Upper lobe of right lung (tissue), 1 donor: ENCODE measurements around the gene FILIP1L. TPM values are rescaled to one million over a fixed set of nuclear protein-coding genes. Genes with fewer than 3 reads are reported as not detected.
A peak's percentile ranks its signal among the peaks of the same experiment; 100 is the strongest.

Experiments
- ATAC-seq: fragments of 200-7000 bp; cut with Tn5 transposase; one replicate; pipeline ENCODE4 v1.9.1; 2020; ENCODE audit warnings: mild to moderate bottlenecking, moderate library complexity
- DNase-seq: peaks from one replicate; pipeline ENCODE4 v3.0.0-alpha.2; 2020
- H3K27ac ChIP-seq: fragments of 200-600 bp; one replicate; pipeline ENCODE4 v1.8.0; 2022
- H3K27me3 ChIP-seq: fragments of 200-600 bp; one replicate; pipeline ENCODE4 v1.8.0; 2022; ENCODE audit warnings: mild to moderate bottlenecking
- H3K36me3 ChIP-seq: fragments of 200-600 bp; one replicate; pipeline ENCODE4 v1.8.0; 2022
- H3K4me1 ChIP-seq: fragments of 200-600 bp; one replicate; pipeline ENCODE4 v1.8.0; 2022
- H3K4me3 ChIP-seq: fragments of 200-600 bp; one replicate; pipeline ENCODE4 v1.8.0; 2022; ENCODE audit warnings: mild to moderate bottlenecking
- H3K9me3 ChIP-seq: fragments of 200-600 bp; one replicate; pipeline ENCODE4 v1.8.0; 2022
- CTCF ChIP-seq: fragments of 200-600 bp; IDR thresholded peaks from one replicate; pipeline ENCODE4 v1.8.0; 2022; ENCODE audit warnings: antibody characterized with exemption
- intact Hi-C: fragments of 100-400 bp; cut with DNase I; formaldehyde crosslinking; loops from one replicate; pipeline ENCODE4 v1.11.0; 2022
- total RNA-seq: library from RNA; stranded (reverse); fragmentation: NEBNext Ultra II Directional; extraction: Animal tissue kit (Norgen Biotek cat#: 25700); gene quantifications from one replicate; pipeline ENCODE4 v1.2.1, GENCODE V29; 2021
- donor health status: DM: no; HTN: yes; CAD: no; lungs with severe emphysema.

The FILIP1L gene
- total RNA-seq, 1 donor from 2014 or later = 43.2 TPM

DNA sequence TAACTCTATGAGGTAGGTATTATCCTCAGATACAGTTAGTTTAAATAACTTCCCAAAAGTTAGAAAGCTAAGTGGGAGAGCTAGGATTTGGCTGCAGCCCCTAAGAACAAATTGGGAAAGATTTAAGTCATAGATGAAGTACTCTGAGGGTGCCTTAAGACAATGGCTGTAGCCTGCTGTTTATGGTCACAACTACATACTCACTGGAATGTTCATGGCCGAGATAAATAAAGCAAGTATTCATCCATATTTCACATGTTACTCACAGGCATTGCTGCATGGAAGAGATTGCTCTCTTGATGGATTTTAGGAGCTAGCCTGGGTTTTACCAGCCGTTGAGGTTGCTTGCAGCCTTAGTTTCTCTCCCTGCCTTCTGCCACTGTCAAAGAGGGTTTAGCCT is 151.6 kb downstream of the FILIP1L start:
- no peak overlapping the region for H3K27ac ChIP-seq
- H3K4me1 ChIP-seq = peaks cover 21% of the 10 kb centered on the region
- DNase-seq (no peak), ATAC-seq (no peak)
- no peaks in the 10 kb centered on the region for H3K27me3 ChIP-seq
- no peak for TF ChIP-seq CTCF
- no peak overlapping the region for H3K4me3 ChIP-seq
- no peaks in the 10 kb centered on the region for H3K9me3 ChIP-seq
- intact Hi-C loops = no loop called here
- H3K36me3 ChIP-seq = no peaks in the 10 kb centered on the region

GRCh38 chr3:99961756-99962515 is 152.4 kb downstream of the FILIP1L start:
- no peak for ATAC-seq
- intact Hi-C loops = no loop called here
- no peak for TF ChIP-seq CTCF
- no peak for DNase-seq
- Histone ChIP-seq H3K9me3 (no peaks in the 10 kb centered on the region), H3K4me3 (no peak overlapping the region), H3K27me3 (no peaks in the 10 kb centered on the region), H3K36me3 (no peaks in the 10 kb centered on the region), H3K4me1 (peaks cover 17% of the 10 kb centered on the region), H3K27ac (no peak overlapping the region)

DNA sequence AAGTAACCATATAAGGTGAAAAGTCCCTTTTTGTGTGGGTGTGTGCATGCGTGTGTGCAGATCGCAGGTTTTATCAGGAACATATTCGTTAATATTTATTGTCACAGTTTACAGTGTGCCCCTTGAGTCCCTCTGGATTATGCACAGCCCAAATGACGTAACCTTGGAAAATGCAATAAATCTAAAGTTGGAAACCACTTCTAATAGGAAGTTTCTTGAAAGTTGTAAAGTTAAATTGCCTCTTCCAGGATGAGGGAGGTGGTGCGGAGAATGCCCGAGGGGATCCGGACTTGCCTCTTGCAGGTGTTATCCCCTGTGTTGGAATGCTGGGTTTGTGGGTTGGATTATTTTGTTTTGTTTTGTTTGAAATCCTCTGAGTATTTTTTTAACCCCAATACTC is 153.4 kb downstream of the FILIP1L start:
- no peaks in the 10 kb centered on the region for H3K27me3 ChIP-seq
- DNase-seq (no peak), ATAC-seq (no peak)
- H3K36me3 ChIP-seq = no peaks in the 10 kb centered on the region
- intact Hi-C loops = no loop called here
- H3K4me1 ChIP-seq = peaks cover 10% of the 10 kb centered on the region
- no peaks in the 10 kb centered on the region for H3K9me3 ChIP-seq
- no peak for TF ChIP-seq CTCF
- no peak overlapping the region for H3K4me3 ChIP-seq
- H3K27ac ChIP-seq = no peak overlapping the region

DNA sequence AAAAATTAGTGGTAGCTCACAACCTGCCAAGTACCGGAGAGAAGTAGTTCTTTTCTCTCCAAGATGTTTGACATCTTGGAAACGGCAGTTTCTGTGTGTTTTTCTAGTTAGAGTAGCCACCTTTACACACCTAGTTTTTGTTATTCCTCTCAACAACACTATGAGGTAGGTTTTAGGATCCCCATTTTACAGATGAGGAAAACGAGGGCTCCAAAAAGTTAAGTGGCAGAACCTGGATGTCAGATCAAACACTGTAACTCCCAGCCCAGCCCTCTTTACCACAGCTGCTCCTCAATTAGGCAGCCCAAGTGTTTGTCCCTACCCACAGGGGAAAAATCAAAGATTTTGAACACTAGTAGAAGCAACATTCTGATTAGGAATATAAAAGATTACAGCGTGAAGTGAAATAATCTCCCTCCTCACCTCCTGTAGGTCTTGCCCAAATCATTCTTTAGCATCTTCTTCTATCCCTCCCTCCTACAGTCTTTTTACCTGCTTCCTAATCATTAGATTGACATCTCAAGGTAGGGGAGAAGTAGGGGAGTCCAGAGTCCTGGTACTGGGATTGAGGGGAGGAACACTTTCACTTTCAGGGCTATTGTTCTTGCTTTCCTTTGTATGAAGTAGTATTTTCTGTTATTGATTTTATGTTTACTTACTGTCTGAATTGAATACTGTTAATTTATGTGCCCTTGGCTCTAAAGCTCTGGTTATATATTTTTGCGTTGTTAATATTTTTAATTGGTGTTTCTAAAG is 154.0 kb downstream of the FILIP1L start:
- Histone ChIP-seq H3K9me3 (no peaks in the 10 kb centered on the region), H3K27me3 (no peaks in the 10 kb centered on the region), H3K36me3 (no peaks in the 10 kb centered on the region), H3K27ac (no peak overlapping the region), H3K4me1 (peaks cover 10% of the 10 kb centered on the region), H3K4me3 (no peak overlapping the region)
- intact Hi-C loops = no loop called here
- DNase-seq (no peak), ATAC-seq (no peak)
- no peak for TF ChIP-seq CTCF

DNA sequence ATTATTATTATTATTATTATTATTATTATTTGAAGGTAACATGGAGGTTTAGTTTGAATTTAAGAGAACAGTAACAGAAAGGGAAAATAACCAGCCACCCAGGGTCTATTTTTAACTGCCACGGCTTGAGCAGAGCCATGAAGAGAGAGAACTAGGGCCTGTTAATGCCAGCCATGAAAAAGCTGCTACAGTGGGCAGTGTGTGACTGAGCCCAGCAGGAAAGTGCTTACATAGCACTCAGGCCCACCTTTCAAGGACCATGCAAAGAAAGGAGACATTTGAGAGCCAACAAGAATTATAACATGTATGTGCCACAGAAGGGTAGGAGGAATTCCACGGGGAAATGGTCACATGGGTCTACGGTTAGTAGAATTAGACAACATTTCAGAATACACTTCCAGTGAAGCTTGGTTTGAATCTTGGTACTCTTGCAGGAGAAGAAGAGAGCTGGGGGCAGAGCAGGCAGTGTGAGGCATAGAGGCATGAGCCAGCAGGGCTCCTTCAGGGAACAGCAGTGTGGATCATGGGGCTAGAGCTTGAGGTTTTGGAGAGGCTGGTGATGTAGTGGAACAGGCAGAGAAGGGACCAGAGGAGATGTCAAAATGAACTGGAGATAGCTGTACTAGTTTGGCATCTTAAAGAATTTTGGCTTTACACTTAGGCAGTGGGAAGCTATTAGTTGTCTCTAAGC is 155.9 kb downstream of the FILIP1L start:
- Histone ChIP-seq H3K4me3 (no peak overlapping the region), H3K27me3 (no peaks in the 10 kb centered on the region), H3K4me1 (peaks cover 10% of the 10 kb centered on the region), H3K27ac (no peak overlapping the region), H3K36me3 (no peaks in the 10 kb centered on the region), H3K9me3 (no peaks in the 10 kb centered on the region)
- DNase-seq = no peak
- no peak for TF ChIP-seq CTCF
- peak; percentile 23 for ATAC-seq
- intact Hi-C loops = no loop called here
